ENCODE results near the gene INPP5F.

- TF ChIP-seq CTCF (IDR thresholded peaks at IDR 0.05) (no peak), POLR2A (IDR thresholded peaks at IDR 0.05) (no peak), POLR2AphosphoS5 (IDR thresholded peaks at IDR 0.05) (no peak)
These were observed 37.8 kb upstream of the INPP5F start for GRCh38 chr10:119688033-119688508.

Measured in gastroesophageal sphincter (tissue), 3 donors.